A549 (cell line): ENCODE data around the gene REM1.

Source experiments
- CEBPB ChIP-seq, 2 experiments: fragments of >200 bp in 1 of 2; sonication (Bioruptor Twin) in 1 of 2; formaldehyde crosslinking in 1 of 2; IDR thresholded peaks; 2 replicates each; pipeline ENCODE4 v1.6.1; 2012 to 2016
- CTCF ChIP-seq: fragments of >200 bp; sonication (Bioruptor Twin); formaldehyde crosslinking; IDR thresholded peaks from 3 replicates; pipeline ENCODE4 v1.5.1; 2016
- EP300 ChIP-seq, 2 experiments: fragments of >200 bp; sonication (Bioruptor Twin); formaldehyde crosslinking; IDR thresholded peaks; 2 replicates in 1 of 2; 3 replicates in 1 of 2; pipeline ENCODE4 v1.6.1; 2016 to 2017
- FOSL2 ChIP-seq, 2 experiments: fragments of 450-650 bp in 1 of 2; fragments of >200 bp in 1 of 2; sonication (Bioruptor Twin) in 1 of 2; formaldehyde crosslinking; IDR thresholded peaks; 2 replicates each; pipeline versions ENCODE4 v1.5.0 to v1.6.1; 2016 to 2020; ENCODE audit warnings: mild to moderate bottlenecking in 1 of 2, moderate library complexity in 1 of 2
- HES2 ChIP-seq: fragments of >200 bp; sonication (Bioruptor Twin); formaldehyde crosslinking; IDR thresholded peaks from 2 replicates; pipeline ENCODE4 v1.6.1; 2016
- HOXA7 ChIP-seq: fragments of 250-450 bp; sonication (Bioruptor Pico); IDR thresholded peaks from 2 replicates; pipeline ENCODE4 v1.5.0; 2020; ENCODE audit warnings: mild to moderate bottlenecking, moderate library complexity
- MAFK ChIP-seq: fragments of 450-650 bp; IDR thresholded peaks from 2 replicates; pipeline ENCODE4 v1.6.1; 2014; ENCODE audit not compliant: partially characterized antibody
- POLR2A ChIP-seq: IDR thresholded peaks from 2 replicates; pipeline ENCODE4 v1.6.1; 2012; ENCODE audit warnings: mild to moderate bottlenecking, low read length
- RAD21 ChIP-seq, 2 experiments: fragments of >200 bp in 1 of 2; sonication (Bioruptor Twin) in 1 of 2; formaldehyde crosslinking in 1 of 2; IDR thresholded peaks in 1 of 2; conservative IDR thresholded peaks in 1 of 2; 2 replicates in 1 of 2; 3 replicates in 1 of 2; pipeline ENCODE4 v1.6.1; 2012 to 2018; ENCODE audit warnings: inconsistent platforms in 1 of 2
- SMC3 ChIP-seq: fragments of >200 bp; sonication (Bioruptor Twin); formaldehyde crosslinking; IDR thresholded peaks from 3 replicates; pipeline ENCODE4 v1.6.1; 2018; ENCODE audit warnings: inconsistent platforms
- ZFP36 ChIP-seq: fragments of 450-650 bp; IDR thresholded peaks from 2 replicates; pipeline ENCODE4 v1.6.1; 2014; ENCODE audit warnings: borderline replicate concordance; ENCODE audit not compliant: partially characterized antibody

- TF ChIP-seq RAD21 (conservative IDR thresholded peaks at IDR 0.05 in 1 of 2, IDR thresholded peaks at IDR 0.05 in 1 of 2) = peak in 1 of 2 experiments; percentile 30; a peak in 1 of 5 replicates
- TF ChIP-seq CTCF = peak; percentile 32; the same call in 2 of the 3 replicates
- TF ChIP-seq POLR2A = no peak
- TF ChIP-seq MAFK = no peak
- TF ChIP-seq FOSL2 (IDR thresholded peaks at IDR 0.05) = no peak
- no peak for TF ChIP-seq FOSL2 (CRISPR knock-in tag; IDR thresholded peaks at IDR 0.05)
- no peak for TF ChIP-seq HES2
- TF ChIP-seq HOXA7 (CRISPR knock-in tag) = no peak
- TF ChIP-seq CEBPB (IDR thresholded peaks at IDR 0.05) = no peak
- no peak for TF ChIP-seq ZFP36
- TF ChIP-seq EP300 (IDR thresholded peaks at IDR 0.05) = no peak
- TF ChIP-seq SMC3 = no peak
Measured at GRCh38 chr20:31517373-31517772, 42.3 kb downstream of the REM1 start.
